Adrenal gland (tissue), 5 donors: ENCODE results near the gene NDUFV3.

Experiments
- POLR2A ChIP-seq, 2 donors: fragments of 450-650 bp; IDR thresholded peaks; one replicate each; pipeline ENCODE4 v1.6.1; 2017; ENCODE audit warnings: antibody characterized with exemption in 2 of 2, mild to moderate bottlenecking in 2 of 2, moderate library complexity in 1 of 2
- TF ChIP-seq, protein P1 (sequence below), 6 experiments: fragments of 450-650 bp in 4 of 6; fragments of 200-600 bp in 2 of 6; sonication (generic) in 1 of 6; IDR thresholded peaks; 1 replicate in 5 of 6; 2 replicates in 1 of 6; pipeline versions ENCODE4 v1.5.1 to v1.8.0; 2016 to 2021; ENCODE audit warnings: antibody characterized with exemption in 6 of 6, mild to moderate bottlenecking in 2 of 6, moderate library complexity in 1 of 6
- donor health status: DM: no; HTN: no; CAD: no.

DNA sequence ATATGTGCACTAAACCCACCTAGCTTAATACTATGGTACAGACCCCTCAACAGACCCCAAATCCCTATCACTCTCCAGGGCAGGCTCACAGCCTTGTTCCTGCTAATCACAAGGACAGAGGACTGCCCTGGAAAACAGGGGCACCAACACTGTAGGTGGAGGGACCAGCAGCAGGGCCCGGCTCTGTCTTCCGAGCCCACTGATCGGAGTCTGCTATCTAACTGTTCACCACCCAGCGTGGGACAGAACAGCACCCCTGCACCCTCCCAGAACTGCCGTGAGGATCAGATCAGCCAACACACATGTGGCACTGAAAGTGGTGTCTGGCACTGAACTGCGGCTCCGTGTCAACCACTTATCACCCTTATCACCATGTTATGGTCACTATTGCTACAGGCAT is 20.0 kb upstream of the NDUFV3 start:
- TF ChIP-seq, protein P1, sequence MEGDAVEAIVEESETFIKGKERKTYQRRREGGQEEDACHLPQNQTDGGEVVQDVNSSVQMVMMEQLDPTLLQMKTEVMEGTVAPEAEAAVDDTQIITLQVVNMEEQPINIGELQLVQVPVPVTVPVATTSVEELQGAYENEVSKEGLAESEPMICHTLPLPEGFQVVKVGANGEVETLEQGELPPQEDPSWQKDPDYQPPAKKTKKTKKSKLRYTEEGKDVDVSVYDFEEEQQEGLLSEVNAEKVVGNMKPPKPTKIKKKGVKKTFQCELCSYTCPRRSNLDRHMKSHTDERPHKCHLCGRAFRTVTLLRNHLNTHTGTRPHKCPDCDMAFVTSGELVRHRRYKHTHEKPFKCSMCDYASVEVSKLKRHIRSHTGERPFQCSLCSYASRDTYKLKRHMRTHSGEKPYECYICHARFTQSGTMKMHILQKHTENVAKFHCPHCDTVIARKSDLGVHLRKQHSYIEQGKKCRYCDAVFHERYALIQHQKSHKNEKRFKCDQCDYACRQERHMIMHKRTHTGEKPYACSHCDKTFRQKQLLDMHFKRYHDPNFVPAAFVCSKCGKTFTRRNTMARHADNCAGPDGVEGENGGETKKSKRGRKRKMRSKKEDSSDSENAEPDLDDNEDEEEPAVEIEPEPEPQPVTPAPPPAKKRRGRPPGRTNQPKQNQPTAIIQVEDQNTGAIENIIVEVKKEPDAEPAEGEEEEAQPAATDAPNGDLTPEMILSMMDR (IDR thresholded peaks at IDR 0.05), result no peak
- TF ChIP-seq POLR2A (IDR thresholded peaks at IDR 0.05), result no peak
